Measurements from ENCODE around the gene ALDH3A1.

DNA sequence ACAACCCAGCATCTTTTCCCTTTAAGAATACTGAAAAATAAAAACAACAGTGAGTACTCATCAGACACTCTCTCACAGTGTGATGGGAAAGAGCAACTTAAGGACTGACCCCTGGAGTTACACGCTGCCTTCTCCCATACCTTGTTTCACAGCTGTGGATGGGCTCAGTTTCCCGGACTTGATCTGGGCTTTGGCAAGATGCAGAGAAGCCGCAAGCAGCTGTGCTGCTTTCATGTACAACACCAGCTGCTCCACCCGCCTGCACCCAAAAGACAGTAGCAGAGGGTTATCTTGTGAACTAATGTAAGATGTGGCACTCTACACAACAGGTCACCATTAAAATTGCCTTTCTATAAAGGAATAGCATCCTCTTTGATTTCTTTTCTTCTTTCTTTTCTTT, 32.7 kb upstream of the ALDH3A1 start:
- TF ChIP-seq, protein P1, sequence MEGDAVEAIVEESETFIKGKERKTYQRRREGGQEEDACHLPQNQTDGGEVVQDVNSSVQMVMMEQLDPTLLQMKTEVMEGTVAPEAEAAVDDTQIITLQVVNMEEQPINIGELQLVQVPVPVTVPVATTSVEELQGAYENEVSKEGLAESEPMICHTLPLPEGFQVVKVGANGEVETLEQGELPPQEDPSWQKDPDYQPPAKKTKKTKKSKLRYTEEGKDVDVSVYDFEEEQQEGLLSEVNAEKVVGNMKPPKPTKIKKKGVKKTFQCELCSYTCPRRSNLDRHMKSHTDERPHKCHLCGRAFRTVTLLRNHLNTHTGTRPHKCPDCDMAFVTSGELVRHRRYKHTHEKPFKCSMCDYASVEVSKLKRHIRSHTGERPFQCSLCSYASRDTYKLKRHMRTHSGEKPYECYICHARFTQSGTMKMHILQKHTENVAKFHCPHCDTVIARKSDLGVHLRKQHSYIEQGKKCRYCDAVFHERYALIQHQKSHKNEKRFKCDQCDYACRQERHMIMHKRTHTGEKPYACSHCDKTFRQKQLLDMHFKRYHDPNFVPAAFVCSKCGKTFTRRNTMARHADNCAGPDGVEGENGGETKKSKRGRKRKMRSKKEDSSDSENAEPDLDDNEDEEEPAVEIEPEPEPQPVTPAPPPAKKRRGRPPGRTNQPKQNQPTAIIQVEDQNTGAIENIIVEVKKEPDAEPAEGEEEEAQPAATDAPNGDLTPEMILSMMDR (IDR thresholded peaks at IDR 0.05; ENCODE audit: low read depth, low read length, poor library complexity, severe bottlenecking) = no peak
- no peak for TF ChIP-seq EZH2phosphoT487 (IDR thresholded peaks at IDR 0.05; ENCODE audit: borderline replicate concordance, low read length)
